ENCODE measurements around the gene PTPRN. TPM values are rescaled to one million over a fixed set of nuclear protein-coding genes. Genes with fewer than 3 reads are reported as not detected.

PTPRN gene
- total RNA-seq, 2 experiments from 2014 or later: not detected

GRCh38 chr2:219278655-219279150 is 30.5 kb downstream of the PTPRN start:
- CTCF ChIA-PET: interaction anchor here (0.8 to 12.0 kb wide), 8 partner anchors 16 to 118 kb away, joined by 3 to 190 read pairs (median 6); partner anchors contain the start of genes ANKZF1, ATG9A, DNPEP and NHEJ1

GRCh38 chr2:219277703-219278654 is 31.2 kb downstream of the PTPRN start:
- peak; percentile 98 for TF ChIP-seq CTCF (IDR thresholded peaks at IDR 0.05)
- ATAC-seq (ENCODE audit: poor library complexity) (no peak), DNase-seq (peak; percentile 60 to 87 (median 71))
- CTCF ChIA-PET: interaction anchor here (0.7 to 12.0 kb wide), 16 partner anchors 10 to 117 kb away, joined by 3 to 190 read pairs (median 4); partner anchors contain the start of genes ANKZF1, ATG9A, DNPEP and NHEJ1
- peaks cover 36% of the 10 kb centered on the region for H3K36me3 Mint-ChIP-seq (ENCODE audit: low read depth)
- Histone ChIP-seq H3K27ac (ENCODE audit: low read depth in 1 of 2, low read length in 2 of 2) (peak overlapping the region; percentile 84 to 97), H3K4me3 (ENCODE audit: low read length) (peak overlapping the region; percentile 29), H3K9me3 (ENCODE audit: control insufficient read depth in 1 of 2, insufficient read depth in 1 of 2, low read length in 2 of 2) (no peaks in the 10 kb centered on the region), H3K4me1 (ENCODE audit: insufficient read depth, low read length) (peaks cover 43% of the 10 kb centered on the region), H3K36me3 (ENCODE audit: insufficient read depth, low read length) (peaks cover 27% of the 10 kb centered on the region), H3K27me3 (ENCODE audit: control insufficient read depth in 1 of 2, insufficient read depth in 2 of 2, low read length in 2 of 2) (no peaks in the 10 kb centered on the region)
- peaks cover 43% of the 10 kb centered on the region for H3K4me1 Mint-ChIP-seq (ENCODE audit: low read depth)
- H3K27ac Mint-ChIP-seq: peak overlapping the region; percentile 98
- H3K9me3 Mint-ChIP-seq: no peaks in the 10 kb centered on the region
- POLR2A ChIA-PET: interaction anchor here (1.0 to 7.5 kb wide), 12 partner anchors 17 to 101 kb away, joined by 3 to 202 read pairs (median 13); partner anchors contain the start of genes ABCB6, ANKZF1, ATG9A and CNPPD1
- H3K27me3 Mint-ChIP-seq: no peaks in the 10 kb centered on the region
- H3K4me3 Mint-ChIP-seq: peak overlapping the region; percentile 97
- intact Hi-C loops (cut with DNase I, micrococcal nuclease): loop anchor here (1.0 to 5.0 kb wide), 7 partner anchors 20 to 109 kb away; partner anchors contain the start of genes DNPEP (in 2 of the 2), CNPPD1 (in 1 of the 2) and RETREG2 (in 1 of the 2)

More at GRCh38 chr2:219278655-219279150, 30.5 kb downstream of the PTPRN start:
- intact Hi-C loops (cut with DNase I, micrococcal nuclease): loop anchor here (1.0 to 5.0 kb wide), 8 partner anchors 17 to 109 kb away; partner anchors contain the start of genes DNPEP (in 2 of the 2), ANKZF1 (in 1 of the 2), ATG9A (in 1 of the 2) and CNPPD1 (in 1 of the 2)
- no peaks in the 10 kb centered on the region for H3K9me3 ChIP-seq (ENCODE audit: control insufficient read depth in 1 of 2, insufficient read depth in 1 of 2, low read length in 2 of 2)
- H3K27me3 ChIP-seq (ENCODE audit: control insufficient read depth in 1 of 2, insufficient read depth in 2 of 2, low read length in 2 of 2): no peaks in the 10 kb centered on the region
- POLR2A ChIA-PET: interaction anchor here (0.6 to 7.5 kb wide), 21 partner anchors 9 to 987 kb away, joined by 3 to 202 read pairs (median 5); partner anchors contain the start of genes ABCB6, ANKZF1, ATG9A and CHPF
- no peaks in the 10 kb centered on the region for H3K27me3 Mint-ChIP-seq
- H3K36me3 Mint-ChIP-seq (ENCODE audit: low read depth): peaks cover 42% of the 10 kb centered on the region
- peak overlapping the region; percentile 66 for H3K4me3 ChIP-seq (ENCODE audit: low read length)
- H3K36me3 ChIP-seq (ENCODE audit: insufficient read depth, low read length): peaks cover 35% of the 10 kb centered on the region
- peaks cover 43% of the 10 kb centered on the region for H3K4me1 ChIP-seq (ENCODE audit: insufficient read depth, low read length)
- H3K27ac Mint-ChIP-seq: peak overlapping the region; percentile 98
- ATAC-seq (ENCODE audit: poor library complexity) (no peak), DNase-seq (no peak)
- H3K4me1 Mint-ChIP-seq (ENCODE audit: low read depth): peaks cover 43% of the 10 kb centered on the region
- TF ChIP-seq CTCF (IDR thresholded peaks at IDR 0.05): no peak
- peak overlapping the region; percentile 84 to 97 for H3K27ac ChIP-seq (ENCODE audit: low read depth in 1 of 2, low read length in 2 of 2)
- peak overlapping the region; percentile 97 for H3K4me3 Mint-ChIP-seq
- H3K9me3 Mint-ChIP-seq: no peaks in the 10 kb centered on the region

- DNase-seq (no peak), ATAC-seq (ENCODE audit: poor library complexity) (no peak)
- Mint-ChIP-seq H3K9me3 (no peaks in the 10 kb centered on the region), H3K27ac (no peak overlapping the region), H3K4me1 (ENCODE audit: low read depth) (peaks cover 21% of the 10 kb centered on the region), H3K4me3 (no peak overlapping the region), H3K36me3 (ENCODE audit: low read depth) (peaks cover under 1% of the 10 kb centered on the region), H3K27me3 (no peaks in the 10 kb centered on the region)
- Histone ChIP-seq H3K4me1 (ENCODE audit: insufficient read depth, low read length) (peaks cover 19% of the 10 kb centered on the region), H3K27me3 (ENCODE audit: control insufficient read depth in 1 of 2, insufficient read depth in 2 of 2, low read length in 2 of 2) (peaks cover 0 to 2% of the 10 kb centered on the region in 2 experiments), H3K36me3 (ENCODE audit: insufficient read depth, low read length) (no peaks in the 10 kb centered on the region), H3K9me3 (ENCODE audit: control insufficient read depth in 1 of 2, insufficient read depth in 1 of 2, low read length in 2 of 2) (no peaks in the 10 kb centered on the region), H3K4me3 (ENCODE audit: low read length) (no peak overlapping the region), H3K27ac (ENCODE audit: low read depth in 1 of 2, low read length in 2 of 2) (no peak overlapping the region)
- TF ChIP-seq CTCF (IDR thresholded peaks at IDR 0.05): no peak
- POLR2A ChIA-PET: interaction anchor here (0.8 to 2.1 kb wide), 2 partner anchors 20 to 22 kb away, joined by 3 to 7 read pairs; partner anchors contain the start of genes TUBA4A and TUBA4B
- intact Hi-C loops (cut with DNase I, micrococcal nuclease): no loop called here
- CTCF ChIA-PET: interaction anchor here (1.2 to 2.1 kb wide), 2 partner anchors 20 kb away, joined by 3 to 15 read pairs; no protein-coding TSS in a partner anchor
Measured at GRCh38 chr2:219274361-219274921, 34.8 kb downstream of the PTPRN start.

Data from CD4-positive, alpha-beta T cell (primary cell).